Stimulated activated CD4-positive, alpha-beta T cell treated with anti-CD3 and anti-CD28 coated beads, TNF-alpha, amount 100 ng/mL, for 1 hour (primary cell): ENCODE measurements around the gene SOX9.
"Not testable (repeated sequence)": the region's sequence is repeated elsewhere in the genome, so short reads cannot be mapped to it uniquely, and the experiment has no call there.

Experiments used
- DNase-seq, 3 donors: peaks; one replicate each; pipeline ENCODE4 v3.0.0-alpha.2; 2020; ENCODE audit warnings: low read depth in 3 of 3, low spot score in 1 of 3

SOX9 gene

GRCh38 chr17:72110942-72111318 lies 9.9 kb upstream of the SOX9 start:
- DNase-seq: no peak

- no peak for DNase-seq
These were observed 9.4 kb upstream of the SOX9 start for GRCh38 chr17:72111336-72111923.

GRCh38 chr17:72111926-72112325 lies 8.9 kb upstream of the SOX9 start:
- DNase-seq: not testable (repeated sequence)

GRCh38 chr17:72113751-72114150 lies 7.1 kb upstream of the SOX9 start:
- DNase-seq: no peak

GRCh38 chr17:72115781-72116525 lies 4.9 kb upstream of the SOX9 start:
- no peak for DNase-seq

GRCh38 chr17:72116661-72117521 lies 3.9 kb upstream of the SOX9 start:
- no peak for DNase-seq

- DNase-seq: no peak
These were observed 3.1 kb upstream of the SOX9 start for GRCh38 chr17:72117535-72118334.

GRCh38 chr17:72118335-72119076 lies 2.3 kb upstream of the SOX9 start:
- DNase-seq: no peak

GRCh38 chr17:72119077-72119872 lies 1.5 kb upstream of the SOX9 start:
- no peak for DNase-seq

- DNase-seq: no peak
These were observed 763 bp upstream of the SOX9 start for GRCh38 chr17:72119873-72120641.

GRCh38 chr17:72121164-72122009 lies 567 bp downstream of the SOX9 start:
- no peak for DNase-seq

GRCh38 chr17:72122010-72122764 lies 1.4 kb downstream of the SOX9 start:
- no peak for DNase-seq

- no peak for DNase-seq
These were observed 2.1 kb downstream of the SOX9 start for GRCh38 chr17:72122765-72123529.

GRCh38 chr17:72123530-72124437 lies 3.0 kb downstream of the SOX9 start:
- no peak for DNase-seq

- DNase-seq: no peak
These were observed 3.6 kb downstream of the SOX9 start for GRCh38 chr17:72124438-72124775.

GRCh38 chr17:72125226-72125651 lies 4.4 kb downstream of the SOX9 start:
- no peak for DNase-seq
